ENCODE results near the gene CCPG1. TPM values are rescaled to one million over a fixed set of nuclear protein-coding genes. Genes with fewer than 3 reads are reported as not detected.

Gene CCPG1
- total RNA-seq, 1 experiment from 2014 or later: 27.5 TPM

DNA sequence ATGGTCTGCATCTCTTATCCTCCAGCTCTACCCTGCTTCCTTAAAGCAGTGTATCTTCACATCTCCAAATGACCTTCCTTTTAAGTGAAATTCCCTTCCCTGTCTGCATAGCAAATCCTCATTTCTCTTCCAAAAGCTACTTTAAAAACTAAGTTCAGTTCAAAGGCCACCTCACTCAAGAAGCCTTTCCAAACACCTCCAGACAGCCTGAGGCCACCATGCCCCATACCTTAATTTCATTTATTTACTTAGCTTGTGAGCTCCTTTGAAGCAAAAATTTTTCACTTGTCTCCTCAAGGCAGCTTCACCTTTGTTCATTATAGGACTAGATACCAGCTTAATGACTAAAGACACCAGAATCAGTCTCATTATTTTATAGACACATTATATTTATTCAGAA is 49.7 kb downstream of the CCPG1 start:
- intact Hi-C loops (cut with micrococcal nuclease; ENCODE audit: unreplicated experiment): no loop called here
- H3K27me3 ChIP-seq (replicated peaks; ENCODE audit: insufficient read depth, low read depth, low read length, poor library complexity): no peaks in the 10 kb centered on the region
- H3K9me3 ChIP-seq (ENCODE audit: low read depth, low read length, poor library complexity, severe bottlenecking): no peaks in the 10 kb centered on the region
- TF ChIP-seq CTCF (conservative IDR thresholded peaks at IDR 0.05; ENCODE audit: low read depth, low read length) (no peak), EZH2 (IDR thresholded peaks at IDR 0.05; ENCODE audit: borderline replicate concordance, low read depth, low read length, poor library complexity, severe bottlenecking) (no peak)
- POLR2A ChIA-PET (ENCODE audit: low non-redundant PET): no interaction called here
- no peaks in the 10 kb centered on the region for H3K4me1 ChIP-seq (ENCODE audit: insufficient read depth, low read length, poor library complexity, severe bottlenecking)
- CTCF ChIA-PET: no interaction called here
- DNase-seq (ENCODE audit: low spot score): no peak
- no peak overlapping the region for H3K27ac ChIP-seq (ENCODE audit: low read depth, low read length, poor library complexity, severe bottlenecking)
- BruUV-seq (replicated peaks): no TSS peak
- no peaks in the 10 kb centered on the region for H3K36me3 ChIP-seq (ENCODE audit: insufficient read depth, low read length, poor library complexity, severe bottlenecking)
- no peak overlapping the region for H3K4me3 ChIP-seq (ENCODE audit: low read depth, low read length, poor library complexity, severe bottlenecking)

GRCh38 chr15:55357774-55358173 is 50.4 kb downstream of the CCPG1 start:
- intact Hi-C loops (cut with micrococcal nuclease; ENCODE audit: unreplicated experiment): no loop called here
- no TSS peak for BruUV-seq (replicated peaks)
- Histone ChIP-seq H3K27me3 (replicated peaks; ENCODE audit: insufficient read depth, low read depth, low read length, poor library complexity) (no peaks in the 10 kb centered on the region), H3K4me3 (ENCODE audit: low read depth, low read length, poor library complexity, severe bottlenecking) (no peak overlapping the region), H3K27ac (ENCODE audit: low read depth, low read length, poor library complexity, severe bottlenecking) (no peak overlapping the region), H3K4me1 (ENCODE audit: insufficient read depth, low read length, poor library complexity, severe bottlenecking) (no peaks in the 10 kb centered on the region), H3K9me3 (ENCODE audit: low read depth, low read length, poor library complexity, severe bottlenecking) (no peaks in the 10 kb centered on the region), H3K36me3 (ENCODE audit: insufficient read depth, low read length, poor library complexity, severe bottlenecking) (no peaks in the 10 kb centered on the region)
- CTCF ChIA-PET: no interaction called here
- POLR2A ChIA-PET (ENCODE audit: low non-redundant PET): interaction anchor here (0.6 kb wide), 1 partner anchor 126 kb away, joined by 3 read pairs; no protein-coding TSS in a partner anchor
- TF ChIP-seq EZH2 (IDR thresholded peaks at IDR 0.05; ENCODE audit: borderline replicate concordance, low read depth, low read length, poor library complexity, severe bottlenecking) (no peak), CTCF (conservative IDR thresholded peaks at IDR 0.05; ENCODE audit: low read depth, low read length) (no peak)
- DNase-seq (ENCODE audit: low spot score): no peak

GRCh38 chr15:55356985-55357585 is 51.1 kb downstream of the CCPG1 start:
- no TSS peak for BruUV-seq (replicated peaks)
- Histone ChIP-seq H3K9me3 (ENCODE audit: low read depth, low read length, poor library complexity, severe bottlenecking) (no peaks in the 10 kb centered on the region), H3K27ac (ENCODE audit: low read depth, low read length, poor library complexity, severe bottlenecking) (no peak overlapping the region), H3K4me1 (ENCODE audit: insufficient read depth, low read length, poor library complexity, severe bottlenecking) (no peaks in the 10 kb centered on the region), H3K4me3 (ENCODE audit: low read depth, low read length, poor library complexity, severe bottlenecking) (no peak overlapping the region), H3K36me3 (ENCODE audit: insufficient read depth, low read length, poor library complexity, severe bottlenecking) (no peaks in the 10 kb centered on the region), H3K27me3 (replicated peaks; ENCODE audit: insufficient read depth, low read depth, low read length, poor library complexity) (no peaks in the 10 kb centered on the region)
- TF ChIP-seq EZH2 (IDR thresholded peaks at IDR 0.05; ENCODE audit: borderline replicate concordance, low read depth, low read length, poor library complexity, severe bottlenecking) (no peak), CTCF (conservative IDR thresholded peaks at IDR 0.05; ENCODE audit: low read depth, low read length) (no peak)
- intact Hi-C loops (cut with micrococcal nuclease; ENCODE audit: unreplicated experiment): no loop called here
- ChIA-PET CTCF (no interaction called here), POLR2A (ENCODE audit: low non-redundant PET) (no interaction called here)
- DNase-seq (ENCODE audit: low spot score): no peak
